ENCODE results near the gene IGF1R.

Gene IGF1R

GRCh38 chr15:98853617-98854420 lies 205.5 kb downstream of the IGF1R start:
- in situ Hi-C loops (cut with MboI; ENCODE audit: low sequenced_read_pairs): no loop called here

GRCh38 chr15:98854496-98854895 lies 206.2 kb downstream of the IGF1R start:
- in situ Hi-C loops (cut with MboI; ENCODE audit: low sequenced_read_pairs): no loop called here

- in situ Hi-C loops (cut with MboI; ENCODE audit: low sequenced_read_pairs): no loop called here
These were observed 206.9 kb downstream of the IGF1R start for GRCh38 chr15:98855067-98855814.

GRCh38 chr15:98855815-98856531 lies 207.6 kb downstream of the IGF1R start:
- in situ Hi-C loops (cut with MboI; ENCODE audit: low sequenced_read_pairs): no loop called here

GRCh38 chr15:98856532-98856907 lies 208.2 kb downstream of the IGF1R start:
- in situ Hi-C loops (cut with MboI; ENCODE audit: low sequenced_read_pairs): no loop called here

- in situ Hi-C loops (cut with MboI; ENCODE audit: low sequenced_read_pairs): no loop called here
These were observed 210.3 kb downstream of the IGF1R start for GRCh38 chr15:98858610-98859023.

GRCh38 chr15:98859149-98859548 lies 210.8 kb downstream of the IGF1R start:
- in situ Hi-C loops (cut with MboI; ENCODE audit: low sequenced_read_pairs): no loop called here

GRCh38 chr15:98860281-98861041 lies 212.1 kb downstream of the IGF1R start:
- in situ Hi-C loops (cut with MboI; ENCODE audit: low sequenced_read_pairs): no loop called here

GRCh38 chr15:98861188-98861587 lies 212.8 kb downstream of the IGF1R start:
- in situ Hi-C loops (cut with MboI; ENCODE audit: low sequenced_read_pairs): no loop called here

GRCh38 chr15:98863983-98864382 lies 215.6 kb downstream of the IGF1R start:
- in situ Hi-C loops (cut with MboI; ENCODE audit: low sequenced_read_pairs): no loop called here

- in situ Hi-C loops (cut with MboI; ENCODE audit: low sequenced_read_pairs): no loop called here
These were observed 217.3 kb downstream of the IGF1R start for GRCh38 chr15:98865397-98866339.

GRCh38 chr15:98866511-98866910 lies 218.2 kb downstream of the IGF1R start:
- in situ Hi-C loops (cut with MboI; ENCODE audit: low sequenced_read_pairs): no loop called here

GRCh38 chr15:98868564-98868963 lies 220.2 kb downstream of the IGF1R start:
- in situ Hi-C loops (cut with MboI; ENCODE audit: low sequenced_read_pairs): no loop called here

- in situ Hi-C loops (cut with MboI; ENCODE audit: low sequenced_read_pairs): no loop called here
These were observed 222.4 kb downstream of the IGF1R start for GRCh38 chr15:98870788-98871187.

- in situ Hi-C loops (cut with MboI; ENCODE audit: low sequenced_read_pairs): no loop called here
These were observed 224.4 kb downstream of the IGF1R start for GRCh38 chr15:98872774-98873173.

GRCh38 chr15:98873441-98874218 lies 225.3 kb downstream of the IGF1R start:
- in situ Hi-C loops (cut with MboI; ENCODE audit: low sequenced_read_pairs): no loop called here

GRCh38 chr15:98874370-98874769 lies 226.0 kb downstream of the IGF1R start:
- in situ Hi-C loops (cut with MboI; ENCODE audit: low sequenced_read_pairs): no loop called here

- in situ Hi-C loops (cut with MboI; ENCODE audit: low sequenced_read_pairs): no loop called here
These were observed 226.4 kb downstream of the IGF1R start for GRCh38 chr15:98874773-98875172.

GRCh38 chr15:98875309-98875708 lies 227.0 kb downstream of the IGF1R start:
- in situ Hi-C loops (cut with MboI; ENCODE audit: low sequenced_read_pairs): no loop called here

Measured in HL-60/S4 treated with phorbol 12-myristate 13-acetate at 8.2 ng/mL for 4 days and 3 days (cell line).